IPS-NIHi11 (cell line): ENCODE measurements around the gene CKAP5.

ENCODE experiments used
- DNase-seq: peaks from one replicate; pipeline ENCODE4 v3.0.0; 2012; ENCODE audit warnings: mixed read lengths, low spot score

CKAP5 gene

DNA sequence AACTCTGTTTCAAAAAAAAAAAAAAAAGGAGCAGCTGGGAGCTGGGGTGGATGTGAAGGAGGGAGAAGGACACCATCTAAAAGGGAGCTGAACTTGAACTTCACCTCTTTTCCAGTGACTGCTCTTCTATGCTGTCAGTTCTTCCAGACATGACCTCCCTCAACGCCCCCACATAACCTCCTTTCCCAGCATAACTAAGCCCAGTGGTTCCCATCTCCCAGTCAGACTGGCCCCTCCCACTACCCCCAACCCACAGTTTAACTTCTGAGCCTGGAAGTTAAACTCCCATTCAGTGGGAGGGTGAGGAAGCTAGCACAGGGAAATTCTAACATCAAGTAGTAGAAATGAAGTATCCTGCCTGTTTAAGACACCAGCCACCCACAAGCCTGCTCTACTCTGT, 147.5 kb downstream of the CKAP5 start:
- no peak for DNase-seq

DNA sequence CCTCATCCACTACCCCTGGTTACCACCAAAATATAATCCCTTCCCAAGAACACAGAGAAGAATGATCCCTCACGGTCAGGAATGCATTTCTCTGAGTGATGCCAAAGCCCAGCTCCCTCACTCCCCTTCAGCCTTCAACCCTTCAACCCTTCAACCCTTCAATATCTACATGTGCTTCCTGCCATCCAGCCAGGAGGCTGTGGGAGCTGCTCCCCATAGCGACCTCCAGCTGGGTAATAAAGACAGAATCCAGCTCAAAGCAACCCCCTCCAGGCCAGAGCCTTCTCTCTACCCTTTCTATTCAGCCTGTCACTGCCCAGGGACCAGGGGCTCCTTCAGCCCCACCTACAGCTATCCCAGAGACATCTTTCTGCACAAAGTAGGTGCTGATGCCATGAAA, 148.4 kb downstream of the CKAP5 start:
- no peak for DNase-seq

DNA sequence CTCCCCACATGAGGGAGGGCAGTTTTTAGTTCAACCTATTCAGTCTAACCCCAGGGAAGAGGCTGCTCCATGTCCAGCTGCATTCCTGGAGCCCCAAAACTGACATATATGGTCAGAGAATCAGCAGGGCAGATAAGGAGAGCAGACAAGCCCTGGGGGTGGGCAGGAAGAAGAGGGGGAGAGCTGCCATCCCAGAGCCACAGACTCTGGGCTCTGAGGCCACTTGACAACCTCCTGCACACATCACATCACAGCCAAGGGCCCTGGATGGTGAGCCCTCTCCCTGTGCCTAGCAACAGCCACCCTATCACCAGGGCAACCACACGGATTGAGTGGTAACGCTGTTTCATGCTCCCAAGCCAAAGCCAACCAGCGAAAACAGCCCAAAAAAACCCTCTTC, 148.8 kb downstream of the CKAP5 start:
- DNase-seq, result no peak

DNA sequence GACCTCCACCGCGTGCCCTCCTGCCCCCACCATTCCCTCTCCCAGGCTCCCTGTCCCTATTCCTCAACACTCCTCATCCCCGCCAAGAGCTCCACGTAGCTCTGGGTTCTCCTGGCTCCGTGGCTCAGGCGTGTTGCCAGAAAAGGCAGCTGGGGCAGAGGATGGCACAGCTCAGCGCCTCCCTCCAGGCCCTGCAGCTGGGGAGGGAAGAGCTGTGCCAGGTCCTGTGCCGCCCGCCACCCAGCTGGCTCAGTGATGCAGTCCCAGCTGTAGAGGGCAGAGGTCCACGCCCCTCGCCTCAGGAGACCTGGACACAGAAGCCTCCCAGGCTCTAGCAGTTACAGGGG, 149.9 kb downstream of the CKAP5 start:
- DNase-seq, result no peak

DNA sequence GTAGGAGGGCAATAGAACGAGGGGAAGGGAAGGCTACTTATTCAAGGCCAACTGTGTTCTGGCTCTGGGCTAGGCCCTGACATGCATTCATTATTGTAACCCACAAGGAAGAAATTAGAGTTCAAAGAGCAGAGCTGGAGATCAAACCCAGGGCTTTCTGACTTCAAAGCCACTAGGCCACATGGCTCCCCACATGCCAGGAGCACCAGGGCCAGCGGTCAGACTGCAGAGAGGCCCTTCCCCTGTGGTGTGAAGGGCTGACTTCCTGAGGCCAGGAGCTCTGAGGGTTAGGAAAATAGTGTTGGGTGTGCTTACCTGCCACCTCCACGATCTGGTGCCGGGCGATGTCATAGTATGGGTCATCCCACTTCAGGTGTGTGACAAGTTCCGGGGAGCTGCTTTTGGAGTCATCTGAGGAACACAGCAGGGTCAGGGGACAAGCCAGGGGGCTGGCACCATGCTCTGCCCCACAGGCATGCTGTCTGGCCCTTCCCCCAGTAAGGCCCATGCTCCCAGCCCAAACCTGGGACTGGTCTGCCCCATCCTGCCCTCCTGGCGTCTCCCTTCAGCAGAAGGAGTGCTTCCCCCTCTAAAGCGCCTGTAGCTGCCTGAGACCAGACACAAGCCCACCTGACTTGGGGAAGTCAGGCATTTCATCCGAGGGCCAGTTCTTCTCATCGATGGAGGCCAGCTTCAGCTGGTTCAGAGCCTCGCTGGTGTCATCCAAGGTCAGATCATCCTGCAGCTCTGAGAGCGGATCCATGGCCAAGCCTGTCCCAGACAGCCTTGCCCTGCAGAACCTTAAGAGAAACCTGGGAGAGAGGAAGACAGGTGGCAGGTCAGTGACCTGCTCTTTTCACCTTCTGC, 150.5 kb downstream of the CKAP5 start:
- DNase-seq, result no peak

DNA sequence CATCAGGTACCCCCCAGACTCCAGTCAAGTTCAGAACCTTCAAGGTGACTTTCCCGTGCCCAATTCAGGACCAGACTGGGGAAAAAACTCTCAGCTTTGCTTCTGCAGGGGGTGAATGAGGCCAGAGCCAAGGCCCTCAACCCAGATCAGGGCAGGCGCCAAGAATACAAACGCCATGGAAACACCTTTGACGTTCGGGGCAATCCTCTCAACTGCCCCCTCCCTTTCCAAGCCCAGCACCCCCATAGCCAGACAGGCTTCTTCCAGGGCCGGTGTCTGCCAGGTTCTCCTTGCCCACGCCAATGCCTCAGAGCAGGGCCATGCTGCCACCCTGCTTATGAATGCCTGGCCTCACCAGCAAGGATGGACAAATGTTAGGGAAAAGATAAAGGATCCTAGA, 151.5 kb downstream of the CKAP5 start:
- DNase-seq, result no peak

DNA sequence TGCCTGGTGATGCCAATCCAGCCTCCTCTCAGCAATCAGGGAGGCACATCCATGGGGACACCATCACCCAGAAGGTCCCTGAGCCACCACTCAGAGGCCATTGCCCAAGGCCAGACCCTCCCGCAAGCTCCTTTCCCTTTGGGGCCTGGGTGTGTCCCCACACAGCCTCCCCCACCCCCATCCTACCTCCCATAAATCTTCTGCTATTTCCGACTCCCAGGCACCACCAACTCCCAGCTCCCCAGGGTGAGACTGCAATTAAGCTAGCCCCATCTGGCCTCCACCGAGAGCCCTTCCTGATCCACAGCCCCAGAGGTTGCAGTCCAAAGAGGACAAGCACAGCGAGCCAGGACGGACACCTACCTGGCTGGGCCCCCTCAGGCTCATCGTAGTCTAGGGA, 152.0 kb downstream of the CKAP5 start:
- no peak for DNase-seq

DNA sequence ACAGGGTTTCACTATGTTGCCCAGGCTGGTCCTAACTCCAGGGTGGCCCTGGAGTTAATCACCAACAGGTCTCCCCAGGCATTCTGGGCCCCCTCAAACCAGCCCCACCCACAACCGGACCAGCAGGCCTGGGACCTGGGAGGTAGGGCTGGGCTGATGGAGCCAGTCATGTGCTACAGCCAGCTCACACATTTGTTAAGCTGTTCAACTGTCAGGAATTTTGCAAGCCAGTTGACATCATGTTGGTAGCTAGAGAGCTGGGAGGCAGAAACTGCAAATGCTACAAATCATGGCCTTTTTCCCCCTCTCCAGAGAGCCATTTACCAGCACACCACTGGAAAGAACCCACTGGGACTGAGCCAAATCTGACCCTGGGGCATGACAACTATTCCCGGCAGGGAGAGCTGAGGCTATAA, 152.5 kb downstream of the CKAP5 start:
- no peak for DNase-seq
